Measurements from ENCODE around the gene SENP6.

- TF ChIP-seq, protein P1, sequence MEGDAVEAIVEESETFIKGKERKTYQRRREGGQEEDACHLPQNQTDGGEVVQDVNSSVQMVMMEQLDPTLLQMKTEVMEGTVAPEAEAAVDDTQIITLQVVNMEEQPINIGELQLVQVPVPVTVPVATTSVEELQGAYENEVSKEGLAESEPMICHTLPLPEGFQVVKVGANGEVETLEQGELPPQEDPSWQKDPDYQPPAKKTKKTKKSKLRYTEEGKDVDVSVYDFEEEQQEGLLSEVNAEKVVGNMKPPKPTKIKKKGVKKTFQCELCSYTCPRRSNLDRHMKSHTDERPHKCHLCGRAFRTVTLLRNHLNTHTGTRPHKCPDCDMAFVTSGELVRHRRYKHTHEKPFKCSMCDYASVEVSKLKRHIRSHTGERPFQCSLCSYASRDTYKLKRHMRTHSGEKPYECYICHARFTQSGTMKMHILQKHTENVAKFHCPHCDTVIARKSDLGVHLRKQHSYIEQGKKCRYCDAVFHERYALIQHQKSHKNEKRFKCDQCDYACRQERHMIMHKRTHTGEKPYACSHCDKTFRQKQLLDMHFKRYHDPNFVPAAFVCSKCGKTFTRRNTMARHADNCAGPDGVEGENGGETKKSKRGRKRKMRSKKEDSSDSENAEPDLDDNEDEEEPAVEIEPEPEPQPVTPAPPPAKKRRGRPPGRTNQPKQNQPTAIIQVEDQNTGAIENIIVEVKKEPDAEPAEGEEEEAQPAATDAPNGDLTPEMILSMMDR (IDR thresholded peaks at IDR 0.05) = no peak
- no peak for TF ChIP-seq USF1 (CRISPR knock-in tag; IDR thresholded peaks at IDR 0.05)
- TF ChIP-seq, protein P2, sequence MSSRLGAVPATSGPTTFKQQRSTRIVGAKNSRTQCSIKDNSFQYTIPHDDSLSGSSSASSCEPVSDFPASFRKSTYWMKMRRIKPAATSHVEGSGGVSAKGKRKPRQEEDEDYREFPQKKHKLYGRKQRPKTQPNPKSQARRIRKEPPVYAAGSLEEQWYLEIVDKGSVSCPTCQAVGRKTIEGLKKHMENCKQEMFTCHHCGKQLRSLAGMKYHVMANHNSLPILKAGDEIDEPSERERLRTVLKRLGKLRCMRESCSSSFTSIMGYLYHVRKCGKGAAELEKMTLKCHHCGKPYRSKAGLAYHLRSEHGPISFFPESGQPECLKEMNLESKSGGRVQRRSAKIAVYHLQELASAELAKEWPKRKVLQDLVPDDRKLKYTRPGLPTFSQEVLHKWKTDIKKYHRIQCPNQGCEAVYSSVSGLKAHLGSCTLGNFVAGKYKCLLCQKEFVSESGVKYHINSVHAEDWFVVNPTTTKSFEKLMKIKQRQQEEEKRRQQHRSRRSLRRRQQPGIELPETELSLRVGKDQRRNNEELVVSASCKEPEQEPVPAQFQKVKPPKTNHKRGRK (CRISPR knock-in tag; IDR thresholded peaks at IDR 0.05; ENCODE audit: borderline replicate concordance) = no peak
- TF ChIP-seq, protein P3, sequence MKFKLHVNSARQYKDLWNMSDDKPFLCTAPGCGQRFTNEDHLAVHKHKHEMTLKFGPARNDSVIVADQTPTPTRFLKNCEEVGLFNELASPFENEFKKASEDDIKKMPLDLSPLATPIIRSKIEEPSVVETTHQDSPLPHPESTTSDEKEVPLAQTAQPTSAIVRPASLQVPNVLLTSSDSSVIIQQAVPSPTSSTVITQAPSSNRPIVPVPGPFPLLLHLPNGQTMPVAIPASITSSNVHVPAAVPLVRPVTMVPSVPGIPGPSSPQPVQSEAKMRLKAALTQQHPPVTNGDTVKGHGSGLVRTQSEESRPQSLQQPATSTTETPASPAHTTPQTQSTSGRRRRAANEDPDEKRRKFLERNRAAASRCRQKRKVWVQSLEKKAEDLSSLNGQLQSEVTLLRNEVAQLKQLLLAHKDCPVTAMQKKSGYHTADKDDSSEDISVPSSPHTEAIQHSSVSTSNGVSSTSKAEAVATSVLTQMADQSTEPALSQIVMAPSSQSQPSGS (CRISPR knock-in tag; IDR thresholded peaks at IDR 0.05; ENCODE audit: borderline replicate concordance, low read depth) = no peak
- peak; percentile 74; the same call in 1 of the 2 replicates for TF ChIP-seq ESRRA (CRISPR knock-in tag; IDR thresholded peaks at IDR 0.05; ENCODE audit: borderline replicate concordance)
- TF ChIP-seq ZNF121 (CRISPR knock-in tag; IDR thresholded peaks at IDR 0.05) = no peak
Measured at GRCh38 chr6:75602246-75603105, 796 bp downstream of the SENP6 start.

Data from WTC11 (cell line).